ENCODE results near the gene ZMYM2.
A peak's percentile ranks its signal among the peaks of the same experiment; 100 is the strongest.
"Not testable (repeated sequence)": the region's sequence is repeated elsewhere in the genome, so short reads cannot be mapped to it uniquely, and the experiment has no call there.

ZMYM2 gene
- 115 to 242 (median 242) reads per million in 3 experiments for total RNA-seq

DNA sequence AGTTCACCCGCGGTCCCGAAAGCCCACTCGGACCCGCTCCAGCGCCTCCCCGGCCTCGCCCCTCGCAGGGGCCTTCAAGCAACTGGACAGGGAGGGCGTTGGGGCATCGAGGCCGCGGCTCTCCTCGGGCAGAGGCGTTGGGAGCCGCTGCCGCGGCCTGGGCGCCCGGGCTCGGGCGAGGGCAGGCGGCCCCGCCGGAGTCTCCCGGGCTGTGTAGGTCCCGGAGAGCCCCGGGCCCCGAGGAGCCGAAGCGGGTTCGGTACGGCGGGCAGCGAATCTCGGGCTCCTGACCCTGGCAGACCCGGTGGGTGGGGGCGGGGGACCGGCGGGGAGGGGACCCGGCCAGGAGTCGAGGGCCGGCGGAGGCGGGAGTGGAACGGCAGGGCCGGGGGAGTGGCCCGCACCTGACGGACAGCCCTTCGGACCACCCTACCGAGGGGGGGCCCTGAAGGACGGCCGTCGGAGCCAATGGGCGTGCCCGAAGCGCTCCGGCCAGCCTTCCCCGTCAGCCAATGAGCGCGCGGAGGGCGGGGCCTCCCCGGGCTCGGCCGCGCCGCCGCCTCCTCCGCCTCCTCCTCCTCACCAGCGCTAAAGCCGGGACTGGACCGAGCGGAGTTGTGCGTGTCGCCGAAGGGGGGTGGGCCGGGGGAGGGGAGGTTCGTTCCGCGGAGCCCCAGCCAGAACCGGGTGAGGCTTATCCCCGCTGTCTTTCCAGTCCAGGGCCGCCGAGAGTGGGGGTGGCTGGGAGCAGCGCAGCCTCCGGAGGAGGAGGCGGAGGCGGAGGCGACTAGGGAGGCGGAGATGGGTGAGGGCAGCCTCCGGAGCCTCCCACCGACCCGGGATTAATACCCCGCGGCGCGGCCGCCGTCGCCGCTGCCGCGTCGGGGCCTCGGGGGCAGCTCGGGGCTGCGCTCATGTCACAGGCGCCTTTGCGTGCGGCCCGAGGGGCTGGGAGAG, at the start of gene ZMYM2:
TSS of gene ZMYM2 (plus strand) at position 573 of the 957 bp plus-strand sequence. CDS start 34,346 bp downstream, outside the sequence.
- DNase-seq, result peak; percentile 95

DNA sequence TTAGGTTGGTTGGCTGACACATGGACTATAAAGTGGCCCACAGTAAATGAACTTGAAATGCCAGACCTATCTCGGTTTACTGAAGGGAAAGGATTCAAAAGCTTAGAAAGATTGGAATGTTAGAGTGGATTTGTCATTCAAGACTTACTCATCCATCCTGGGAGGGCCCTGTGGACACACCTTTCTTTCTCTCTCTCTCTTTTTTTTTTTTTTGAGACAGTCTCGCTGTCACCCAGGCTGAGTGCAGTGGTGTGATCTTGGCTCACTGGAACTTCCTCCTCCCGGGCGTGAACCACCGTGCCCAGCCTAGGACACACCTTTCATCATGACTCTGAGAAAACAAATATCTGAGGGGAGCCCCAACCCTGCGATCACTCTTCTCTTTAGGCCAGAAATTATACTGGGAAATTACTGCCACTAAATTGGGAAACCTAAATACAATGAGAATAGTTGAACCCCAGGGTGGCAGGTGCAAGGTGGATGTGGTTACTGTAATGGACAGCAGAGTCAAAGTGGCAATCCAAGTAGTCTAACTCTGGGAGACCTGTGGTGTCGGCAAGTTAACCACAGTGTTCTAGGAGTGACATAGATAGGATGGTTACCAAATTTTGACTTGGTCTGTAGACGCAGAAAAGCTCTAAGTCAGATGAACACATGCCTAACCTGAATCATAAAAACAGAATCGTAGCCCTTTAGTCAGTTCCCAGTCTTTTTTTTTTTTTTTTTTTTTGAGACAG, 48.0 kb upstream of the ZMYM2 start:
- no peak for DNase-seq

DNA sequence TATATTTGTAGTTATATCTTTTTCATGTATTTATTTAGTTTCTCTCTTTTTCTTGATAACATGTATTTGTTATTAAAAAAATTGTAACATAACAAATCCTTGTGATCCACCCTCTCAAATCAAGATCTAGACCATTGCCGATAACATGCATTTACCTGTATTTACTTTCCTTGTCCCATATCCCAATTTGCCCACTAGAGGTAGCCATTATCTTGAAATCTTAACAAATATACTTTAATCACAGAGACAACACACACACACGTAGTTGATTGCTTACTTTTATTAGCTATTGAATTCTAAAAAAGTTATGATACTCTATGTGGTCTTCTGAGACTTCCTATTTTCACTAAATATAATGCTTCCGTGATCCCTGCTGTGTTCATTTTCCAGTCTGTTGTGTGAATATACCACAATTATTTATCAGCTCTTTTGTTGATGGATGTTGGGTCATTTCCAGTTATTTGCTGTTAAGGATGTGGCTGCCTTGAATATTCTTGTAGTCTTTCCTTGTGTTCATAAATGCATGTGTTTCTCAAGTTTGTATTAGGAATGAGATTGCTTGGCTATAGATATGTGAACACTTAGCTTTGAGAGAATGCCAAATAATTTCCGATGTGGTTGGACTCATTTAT, 31.3 kb upstream of the ZMYM2 start:
- peak; percentile 26 for DNase-seq

DNA sequence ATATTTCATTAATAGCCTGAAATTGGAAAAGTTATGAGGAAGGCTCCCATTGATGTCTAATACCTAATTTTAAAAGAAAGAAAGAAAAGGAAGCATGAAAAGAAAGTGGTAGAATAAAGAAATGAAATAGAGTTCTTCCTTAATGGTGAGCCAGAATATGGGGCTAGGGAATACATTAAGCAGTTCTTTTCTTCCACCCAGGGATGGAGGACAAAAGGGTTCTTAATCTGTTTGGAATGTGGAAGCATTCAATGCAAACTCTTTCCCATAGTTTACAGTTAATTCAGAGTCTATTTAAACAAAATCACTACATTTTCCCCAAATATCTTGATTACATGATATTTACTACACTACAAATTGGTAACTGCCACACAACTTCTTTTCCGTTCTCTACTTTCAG, 18.4 kb upstream of the ZMYM2 start:
- no peak for DNase-seq

DNA sequence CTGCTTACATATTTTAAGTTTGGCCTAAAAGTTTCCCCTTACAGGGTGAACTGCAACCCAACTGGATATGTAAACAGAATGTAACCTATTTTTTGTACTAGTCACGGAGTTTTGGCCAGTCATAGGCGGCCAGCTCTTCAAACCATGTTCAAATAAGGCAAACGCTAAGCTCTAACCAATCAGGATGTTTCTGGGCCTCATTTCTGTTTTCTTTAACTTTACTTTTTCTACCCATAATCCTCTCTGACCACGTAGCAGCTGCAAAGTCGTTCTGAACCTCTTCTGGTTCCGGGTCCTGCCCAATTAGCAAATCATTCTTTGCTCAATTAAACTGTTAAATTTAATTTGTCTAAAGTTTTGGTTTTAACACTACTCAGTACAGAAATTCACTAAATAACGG, 8.2 kb upstream of the ZMYM2 start:
- DNase-seq, result no peak

DNA sequence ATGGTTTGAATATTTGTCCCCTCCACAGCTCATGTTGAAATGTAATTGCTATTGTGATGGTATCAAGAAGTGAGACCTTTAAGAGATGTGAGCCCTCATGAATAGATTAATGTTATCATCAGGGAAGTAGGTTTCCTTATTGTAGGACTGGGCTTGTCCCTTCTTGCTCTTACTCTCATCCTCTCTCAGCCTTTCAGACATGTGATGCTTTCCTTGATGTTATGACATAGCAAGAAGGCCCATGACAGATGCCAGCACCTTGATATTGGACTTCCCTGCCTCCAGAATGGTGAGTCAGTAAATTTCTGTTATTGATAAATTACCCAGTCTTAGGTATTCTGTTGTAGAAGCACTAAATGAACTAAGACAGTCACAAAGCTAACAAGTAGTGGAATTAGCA, 5.7 kb upstream of the ZMYM2 start:
- DNase-seq, result no peak

DNA sequence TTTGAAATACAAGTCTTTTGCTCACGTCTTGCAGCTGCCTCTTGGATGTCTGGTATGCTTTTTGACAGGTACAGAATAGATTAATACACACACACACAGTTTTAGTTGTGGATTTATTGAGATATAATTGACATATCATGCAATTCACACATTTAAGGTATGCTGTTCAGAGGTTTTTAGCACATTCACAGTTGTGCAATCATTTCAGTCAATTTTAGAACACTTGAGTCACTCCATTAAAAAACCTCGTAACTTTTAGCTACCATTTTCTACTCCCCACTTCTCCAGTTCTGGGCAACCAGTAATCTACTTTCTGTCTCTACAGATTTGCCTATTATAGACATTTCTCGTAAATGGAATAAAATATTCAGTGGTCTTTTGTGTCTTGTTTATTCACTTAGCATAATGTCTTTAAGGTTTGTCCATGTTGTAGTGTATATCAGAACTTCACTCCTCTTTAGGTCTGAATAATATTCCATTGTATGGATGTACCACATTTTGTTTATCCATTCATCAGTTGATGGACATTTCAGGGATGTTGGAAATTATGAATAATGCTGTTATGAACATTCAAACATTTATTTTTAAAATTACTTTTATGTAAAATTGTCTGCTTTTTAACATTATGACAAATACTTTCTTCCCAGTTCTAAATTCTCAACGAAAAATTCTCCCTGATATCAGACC, 2.5 kb upstream of the ZMYM2 start:
- no peak for DNase-seq

DNA sequence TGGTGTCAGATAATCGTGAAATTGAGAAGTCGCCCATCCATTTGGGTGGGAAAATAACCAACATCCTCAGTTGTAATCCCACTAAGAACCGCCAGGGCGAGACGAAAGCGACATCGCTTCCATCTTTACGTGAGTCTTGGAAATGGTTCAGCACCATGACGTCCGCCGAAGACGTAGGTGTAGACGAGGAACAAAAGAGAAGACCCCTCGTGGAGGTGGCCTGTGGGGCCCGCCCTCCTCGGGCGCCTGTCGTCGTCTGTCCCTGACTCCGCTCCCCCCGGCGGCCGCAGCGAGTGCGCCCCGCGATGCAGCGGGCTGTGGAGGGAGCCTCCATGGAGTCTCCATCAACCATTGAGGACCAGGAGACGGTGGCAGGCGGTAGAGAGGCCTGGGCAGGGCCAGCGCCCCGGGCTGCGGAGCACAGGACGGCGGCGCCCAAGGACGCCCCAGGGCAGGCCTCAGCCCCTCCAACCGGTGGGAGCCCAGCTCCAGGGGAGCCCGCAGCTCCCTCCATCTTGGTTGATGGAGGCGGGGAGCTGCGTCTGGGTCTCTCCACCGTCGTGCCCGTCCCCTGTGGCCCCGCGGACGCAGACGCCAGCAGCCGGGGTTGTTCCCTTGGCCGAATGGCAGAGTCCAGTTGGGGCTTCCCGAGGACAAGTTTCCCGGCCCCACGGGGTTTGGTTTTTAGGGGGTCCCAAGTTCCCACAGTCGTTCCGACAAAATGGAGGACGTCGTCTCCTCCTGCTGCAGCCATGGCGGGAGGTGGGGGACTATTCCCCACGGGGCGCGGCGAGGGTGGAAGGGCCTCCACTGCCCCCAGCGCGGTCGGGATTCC, 990 bp upstream of the ZMYM2 start:
- DNase-seq, result peak; percentile 83

DNA sequence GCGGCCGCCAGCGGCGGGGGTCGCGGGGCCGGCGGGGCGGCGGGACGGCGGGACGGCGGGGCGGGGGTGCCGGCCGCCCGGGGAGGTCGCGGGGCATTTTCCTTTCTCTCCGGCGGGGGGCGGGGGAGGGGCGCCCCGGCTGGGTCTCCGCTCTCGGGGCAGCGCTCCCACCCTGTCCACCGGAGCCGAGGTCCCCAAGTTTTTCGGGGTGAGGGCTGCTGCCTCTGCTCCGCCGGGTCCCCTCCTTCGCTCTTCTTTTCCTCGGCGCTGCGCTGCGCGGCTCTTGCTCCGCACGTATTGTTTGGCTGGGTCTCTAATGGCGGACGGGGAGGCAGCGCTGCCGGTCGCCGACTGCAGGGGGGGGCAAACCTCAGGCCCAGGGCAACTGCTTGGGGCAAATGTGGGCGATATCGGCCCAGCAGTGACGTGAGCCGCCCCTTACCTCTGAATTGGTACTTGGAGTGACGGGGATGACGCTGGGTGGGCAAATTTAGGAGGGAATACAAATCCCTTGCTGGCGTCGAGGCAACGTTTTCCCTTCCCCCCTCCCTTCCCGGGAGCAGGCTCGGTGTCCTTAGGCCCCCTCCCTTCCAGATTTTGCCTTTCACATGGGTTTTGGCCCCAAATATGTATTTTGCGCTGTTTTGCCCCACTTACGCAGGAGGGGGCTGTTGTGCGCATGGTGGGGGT, 759 bp downstream of the ZMYM2 start:
- DNase-seq, result peak; percentile 69

DNA sequence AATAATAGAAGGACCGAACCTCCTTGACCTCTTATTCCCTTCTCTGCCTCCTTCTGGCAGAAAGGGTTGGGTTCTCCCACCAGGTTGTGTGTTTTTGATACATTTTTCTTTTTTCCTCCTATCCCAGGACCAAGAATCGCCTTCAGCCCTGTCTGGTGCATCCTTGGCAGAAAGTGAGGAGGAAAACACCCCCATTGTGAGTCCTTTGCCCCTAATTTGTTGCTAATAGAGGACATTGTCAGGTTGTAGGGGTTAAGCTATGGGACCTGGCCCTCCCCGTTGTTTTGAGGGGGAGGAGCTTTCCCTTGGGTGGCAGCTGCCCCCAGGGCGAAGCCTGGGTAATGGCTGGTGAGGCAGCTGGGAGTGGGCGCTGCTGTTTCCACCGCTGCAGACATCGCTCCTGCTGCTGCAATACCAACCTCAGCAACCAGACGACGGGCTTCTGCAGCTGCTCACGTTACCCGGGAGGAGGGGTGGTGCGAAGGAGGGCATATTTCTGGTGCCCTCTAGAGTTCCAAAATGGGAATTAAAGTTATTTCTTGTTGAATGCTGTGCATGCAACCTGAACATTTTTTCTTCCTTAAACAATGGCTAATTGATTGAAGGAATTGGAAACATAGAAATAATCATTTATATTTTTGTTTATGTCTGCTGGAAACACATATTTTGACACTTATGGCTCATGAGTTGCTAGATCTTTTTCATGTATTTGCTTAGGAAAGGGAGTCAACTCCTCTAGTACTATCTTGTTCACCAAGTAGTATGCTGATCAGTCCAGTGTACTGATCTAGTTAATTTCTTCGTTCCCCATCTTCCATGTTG, 1.5 kb downstream of the ZMYM2 start:
- DNase-seq, result peak; percentile 88

DNA sequence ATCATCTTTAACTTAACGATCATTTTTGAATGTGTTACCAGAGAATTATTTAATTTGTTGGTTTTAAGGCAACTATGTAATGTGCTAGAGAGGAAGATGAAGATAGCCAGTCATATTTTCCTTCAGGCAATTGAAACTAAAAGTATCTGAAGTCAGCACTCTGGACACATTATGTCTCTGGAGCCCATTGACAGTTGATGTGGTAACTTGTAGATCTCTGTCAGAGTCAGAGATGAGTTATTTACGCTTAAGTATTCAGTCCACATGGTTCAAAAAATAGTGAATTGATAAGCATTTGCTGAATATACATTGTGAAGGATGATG, 2.1 kb downstream of the ZMYM2 start:
- DNase-seq, result no peak

DNA sequence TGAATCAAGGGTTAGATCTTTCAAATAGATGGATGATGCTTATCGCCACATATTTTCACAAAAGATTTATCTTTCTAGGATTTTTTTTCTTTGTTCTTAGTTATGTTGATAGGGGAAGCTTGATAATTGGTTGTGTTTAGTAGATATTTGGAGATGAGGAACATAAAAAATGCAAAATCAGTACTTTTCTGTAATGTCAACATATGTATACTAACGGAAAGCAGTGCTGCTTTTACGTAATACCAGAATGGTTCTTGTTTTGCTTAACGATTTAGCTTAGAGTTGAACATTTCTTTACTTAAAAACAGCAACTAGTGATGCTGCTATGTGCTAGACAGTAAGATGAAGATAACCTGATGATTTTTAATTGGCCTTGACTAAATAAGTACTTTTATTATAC, 3.0 kb downstream of the ZMYM2 start:
- DNase-seq, result no peak

DNA sequence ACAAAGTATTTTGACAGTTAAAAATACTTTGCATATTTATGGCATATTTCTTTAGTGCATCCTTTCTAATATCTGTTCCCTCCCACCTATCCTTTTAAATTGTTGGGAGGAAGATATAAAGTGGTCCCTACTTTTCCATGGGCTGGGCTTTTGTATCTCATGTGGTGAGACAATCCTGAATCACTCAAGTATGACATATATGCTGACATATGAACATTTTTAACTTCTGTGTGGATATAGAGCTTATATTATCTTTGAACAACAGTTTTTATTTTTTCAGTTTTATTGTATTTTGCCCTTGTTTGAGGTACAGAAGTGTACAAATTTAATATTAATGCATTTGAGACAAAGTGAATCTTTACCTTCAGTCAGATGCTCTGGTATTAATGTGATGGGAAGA, 3.4 kb downstream of the ZMYM2 start:
- DNase-seq, result no peak

DNA sequence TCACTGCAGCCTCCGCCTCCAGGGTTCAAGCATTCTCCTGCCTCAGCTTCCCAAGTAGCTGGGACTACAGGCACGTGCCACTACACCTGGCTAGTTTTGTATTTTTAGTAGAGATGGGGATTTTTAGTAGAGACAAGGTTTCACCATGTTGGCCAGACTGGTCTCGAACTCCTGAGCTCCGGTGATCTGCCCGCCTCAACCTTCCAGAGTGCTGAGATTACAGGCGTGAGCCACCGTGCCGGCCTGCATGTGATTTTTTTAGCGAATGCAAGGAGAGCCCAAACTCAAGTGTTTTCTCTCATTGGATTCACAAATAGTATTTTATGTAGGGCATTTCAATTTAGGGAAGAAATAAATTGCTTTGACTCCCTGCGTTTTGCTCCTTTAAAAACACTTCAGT, 4.4 kb downstream of the ZMYM2 start:
- no peak for DNase-seq

DNA sequence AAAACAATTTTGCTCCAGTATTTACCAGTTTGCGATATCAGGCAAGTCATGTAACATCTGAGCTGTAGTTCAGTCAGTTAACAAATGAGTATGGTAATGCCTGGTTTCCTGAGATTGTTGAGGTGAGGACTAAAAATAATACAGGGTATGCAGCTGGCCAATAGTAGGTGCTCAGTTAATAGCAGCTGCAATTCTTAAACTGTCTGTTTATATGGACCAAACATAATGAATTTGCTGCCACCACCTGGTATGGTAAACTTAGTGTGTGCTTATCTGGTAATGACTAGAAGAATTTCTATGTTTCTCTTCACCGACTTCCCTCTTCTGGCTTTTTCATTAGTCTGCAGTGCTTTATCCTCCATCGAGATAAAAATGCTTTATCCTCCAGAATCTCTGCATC, 9.1 kb downstream of the ZMYM2 start:
- no peak for DNase-seq

DNA sequence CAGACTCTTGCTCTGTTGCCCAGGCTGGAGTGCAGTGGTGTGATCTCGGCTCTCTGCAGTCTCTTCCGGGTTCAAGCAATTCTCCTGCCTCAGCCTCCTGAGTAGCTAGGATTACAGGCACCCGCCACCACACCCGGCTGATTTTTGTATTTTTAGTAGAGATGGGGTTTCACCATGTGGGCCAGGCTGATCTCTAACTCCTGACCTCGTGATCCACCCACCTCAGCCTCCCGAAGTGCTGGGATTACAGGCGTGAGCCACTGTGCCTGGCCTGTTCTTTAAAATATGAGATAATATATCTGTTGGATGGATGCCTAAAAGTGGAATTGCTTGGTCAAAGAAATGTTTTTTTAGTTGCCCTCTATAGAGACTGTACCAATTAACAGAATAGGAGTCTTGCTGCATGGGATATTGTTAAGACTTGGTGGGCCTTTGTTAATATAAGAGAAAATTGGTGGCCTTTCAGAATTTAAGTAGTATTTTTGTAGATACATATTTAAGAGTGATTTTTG, 16.0 kb downstream of the ZMYM2 start:
- DNase-seq, result not testable (repeated sequence)

DNA sequence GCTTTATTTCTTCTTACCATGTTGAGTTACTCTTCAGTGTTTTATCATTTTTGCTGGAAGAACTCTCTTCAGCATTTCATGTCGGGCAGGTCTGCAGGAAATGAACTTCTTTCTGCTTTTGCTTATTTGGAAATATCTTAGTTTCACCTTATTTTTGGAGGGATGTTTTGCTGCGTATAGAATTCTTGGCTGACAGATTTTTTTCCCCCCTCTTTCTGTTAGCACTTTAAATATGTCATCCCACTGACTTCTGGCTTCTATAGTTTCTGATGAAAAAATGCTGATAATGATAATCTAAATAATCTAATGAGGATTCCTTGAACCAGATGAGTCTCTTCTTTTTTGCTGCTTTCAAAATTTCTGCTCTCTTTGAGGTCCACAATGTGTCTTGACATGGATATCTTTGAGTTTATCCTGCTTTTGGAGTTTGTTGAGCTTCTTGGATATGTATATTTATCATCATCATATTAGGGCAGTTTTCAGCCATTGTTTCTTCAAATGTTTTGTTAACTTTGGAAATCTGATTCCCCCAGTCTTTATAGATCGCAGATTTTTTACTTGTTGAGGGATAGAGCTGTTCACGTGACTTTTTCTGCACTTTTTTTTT, 20.4 kb downstream of the ZMYM2 start:
- DNase-seq, result no peak

DNA sequence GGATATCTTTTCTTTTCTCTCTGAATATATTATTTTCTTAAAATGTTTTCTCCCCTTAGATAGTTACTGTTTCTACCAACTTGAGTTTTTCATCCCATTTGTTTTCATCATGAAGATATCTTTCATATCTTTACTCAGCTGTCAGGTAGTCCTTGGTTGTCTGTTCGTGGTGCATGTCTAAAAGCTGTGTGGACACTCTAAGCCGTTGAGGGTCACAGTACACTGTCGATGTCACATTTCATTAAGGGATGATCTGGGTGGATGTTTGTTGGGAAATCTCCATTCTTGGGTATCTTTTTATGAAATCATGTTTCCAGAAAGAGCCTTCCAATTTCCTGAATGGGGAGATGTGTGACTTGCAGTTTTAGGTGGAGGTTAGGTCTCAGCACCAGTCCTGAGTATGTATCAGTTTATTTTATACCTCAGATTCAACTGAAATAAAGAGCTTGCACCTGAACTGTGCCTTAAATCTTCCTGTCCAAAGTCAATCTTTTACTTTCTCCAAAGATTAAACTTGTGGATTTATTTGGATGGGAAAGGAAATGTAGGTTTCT, 23.2 kb downstream of the ZMYM2 start:
- DNase-seq, result no peak

DNA sequence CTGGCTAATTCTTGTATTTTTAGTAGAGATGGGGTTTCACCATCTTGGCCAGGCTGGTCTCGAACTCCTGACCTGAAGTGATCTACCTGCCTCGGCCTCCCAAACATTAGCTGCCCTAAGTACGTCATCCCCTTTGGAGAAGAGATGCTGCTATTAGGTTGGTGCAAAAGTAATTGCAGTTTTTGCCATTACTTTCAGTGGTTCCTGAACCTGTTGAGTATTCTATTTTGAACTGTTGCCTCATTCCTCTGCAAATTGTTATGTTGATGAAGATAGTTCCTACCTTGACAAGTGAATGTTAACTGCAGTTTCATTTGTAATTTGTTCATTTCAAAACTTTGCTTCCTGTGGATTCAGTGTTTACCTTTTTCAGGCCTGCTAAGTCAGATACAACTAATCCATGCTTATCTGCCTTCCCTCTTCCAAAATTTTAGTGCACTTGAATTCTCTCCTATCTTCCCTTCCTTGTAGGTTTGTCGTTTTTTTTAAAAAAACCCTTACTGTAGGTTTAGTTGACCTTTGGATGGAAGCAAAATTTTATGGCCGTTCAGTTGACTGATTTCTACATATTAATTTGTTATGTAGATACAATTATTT, 24.0 kb downstream of the ZMYM2 start:
- DNase-seq, result no peak
